ENCODE measurements around the gene PROM2. TPM values are rescaled to one million over a fixed set of nuclear protein-coding genes. Genes with fewer than 3 reads are reported as not detected.

Gene PROM2
- total RNA-seq, 6 experiments from 2014 or later: 0.12 to 0.68 (median 0.35) TPM; not detected in 1

DNA sequence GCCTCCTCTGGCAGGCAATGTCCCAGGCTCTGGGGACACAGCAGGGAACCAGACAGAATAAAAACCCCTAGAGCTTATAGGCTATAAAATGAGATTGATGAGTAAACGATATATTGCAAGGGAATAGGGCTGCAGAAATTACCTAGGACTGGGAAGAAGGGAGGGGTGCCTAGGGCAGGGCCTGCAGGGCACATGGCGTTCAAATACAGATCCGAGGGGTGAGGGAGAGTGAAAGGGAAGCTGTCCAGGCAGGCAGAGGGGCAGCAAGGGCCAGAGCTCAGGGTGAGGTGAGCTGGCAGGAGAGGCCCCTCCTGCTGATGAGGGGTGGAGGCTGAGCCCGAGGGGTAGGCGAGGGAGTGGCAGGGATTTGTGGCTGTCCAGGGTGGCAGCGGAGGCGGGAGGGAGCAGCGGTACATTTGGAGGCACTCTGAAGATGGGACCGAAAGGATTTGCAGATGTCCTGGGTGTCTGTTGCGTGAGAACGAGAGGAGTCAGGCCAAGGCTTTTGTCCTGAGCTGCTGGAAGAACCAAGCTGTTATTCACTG, 56.6 kb downstream of the PROM2 start:
- Mint-ChIP-seq H3K4me1 (ENCODE audit: low read depth) (peaks cover 27% of the 10 kb centered on the region), H3K27me3 (ENCODE audit: insufficient read depth) (peaks cover 7% of the 10 kb centered on the region), H3K36me3 (ENCODE audit: low read depth) (no peaks in the 10 kb centered on the region), H3K27ac (no peak overlapping the region), H3K4me3 (no peak overlapping the region), H3K9me3 (no peaks in the 10 kb centered on the region)
- TF ChIP-seq, protein P1, sequence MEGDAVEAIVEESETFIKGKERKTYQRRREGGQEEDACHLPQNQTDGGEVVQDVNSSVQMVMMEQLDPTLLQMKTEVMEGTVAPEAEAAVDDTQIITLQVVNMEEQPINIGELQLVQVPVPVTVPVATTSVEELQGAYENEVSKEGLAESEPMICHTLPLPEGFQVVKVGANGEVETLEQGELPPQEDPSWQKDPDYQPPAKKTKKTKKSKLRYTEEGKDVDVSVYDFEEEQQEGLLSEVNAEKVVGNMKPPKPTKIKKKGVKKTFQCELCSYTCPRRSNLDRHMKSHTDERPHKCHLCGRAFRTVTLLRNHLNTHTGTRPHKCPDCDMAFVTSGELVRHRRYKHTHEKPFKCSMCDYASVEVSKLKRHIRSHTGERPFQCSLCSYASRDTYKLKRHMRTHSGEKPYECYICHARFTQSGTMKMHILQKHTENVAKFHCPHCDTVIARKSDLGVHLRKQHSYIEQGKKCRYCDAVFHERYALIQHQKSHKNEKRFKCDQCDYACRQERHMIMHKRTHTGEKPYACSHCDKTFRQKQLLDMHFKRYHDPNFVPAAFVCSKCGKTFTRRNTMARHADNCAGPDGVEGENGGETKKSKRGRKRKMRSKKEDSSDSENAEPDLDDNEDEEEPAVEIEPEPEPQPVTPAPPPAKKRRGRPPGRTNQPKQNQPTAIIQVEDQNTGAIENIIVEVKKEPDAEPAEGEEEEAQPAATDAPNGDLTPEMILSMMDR (IDR thresholded peaks at IDR 0.05): no peak
- DNase-seq: no peak

DNA sequence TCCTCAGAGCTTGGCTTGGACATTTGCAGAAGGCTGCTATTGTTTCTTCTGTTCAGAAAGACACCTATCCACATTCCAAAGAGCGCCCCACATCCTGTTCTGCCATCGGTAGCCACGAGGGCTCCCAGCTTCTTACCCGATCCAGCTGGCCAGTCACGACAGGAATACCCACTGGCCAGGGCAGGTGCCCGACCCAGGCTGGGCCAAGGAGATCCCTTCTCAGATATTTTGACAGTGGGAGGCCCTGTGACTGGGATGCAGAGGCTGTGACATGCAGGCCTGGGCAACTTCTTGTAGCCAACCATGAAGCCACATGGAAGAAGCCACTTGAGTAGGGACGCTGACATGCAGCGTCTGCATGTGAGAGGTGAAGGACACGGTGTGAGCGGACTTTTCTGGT, 57.4 kb downstream of the PROM2 start:
- TF ChIP-seq, protein P1 (IDR thresholded peaks at IDR 0.05): no peak
- no peak for DNase-seq
- H3K36me3 Mint-ChIP-seq (ENCODE audit: low read depth): no peaks in the 10 kb centered on the region
- H3K9me3 Mint-ChIP-seq: no peaks in the 10 kb centered on the region
- H3K4me1 Mint-ChIP-seq (ENCODE audit: low read depth): peaks cover 29% of the 10 kb centered on the region
- no peak overlapping the region for H3K4me3 Mint-ChIP-seq
- peaks cover 9% of the 10 kb centered on the region for H3K27me3 Mint-ChIP-seq (ENCODE audit: insufficient read depth)
- H3K27ac Mint-ChIP-seq: no peak overlapping the region

DNA sequence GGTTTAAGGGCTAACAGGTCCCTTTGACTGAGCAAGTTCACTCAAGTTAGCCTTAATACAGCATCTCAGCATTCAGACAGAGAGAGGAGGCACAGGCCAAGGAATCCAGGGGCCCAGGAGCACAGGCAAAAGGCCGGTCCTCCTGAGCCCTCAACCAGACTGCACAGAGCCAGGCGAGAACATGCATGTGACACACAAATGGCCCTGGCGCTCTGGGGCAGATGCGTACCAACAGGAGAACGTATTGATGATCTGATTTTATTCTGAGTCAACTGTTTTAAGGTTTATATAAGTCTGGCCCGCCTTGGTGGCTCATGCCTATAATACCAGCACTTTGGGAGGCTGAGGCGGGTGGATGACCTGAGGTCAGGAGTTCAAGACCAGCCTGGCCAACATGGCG, 57.8 kb downstream of the PROM2 start:
- Mint-ChIP-seq H3K27ac (no peak overlapping the region), H3K4me1 (ENCODE audit: low read depth) (peaks cover 29% of the 10 kb centered on the region), H3K9me3 (no peaks in the 10 kb centered on the region)

DNA sequence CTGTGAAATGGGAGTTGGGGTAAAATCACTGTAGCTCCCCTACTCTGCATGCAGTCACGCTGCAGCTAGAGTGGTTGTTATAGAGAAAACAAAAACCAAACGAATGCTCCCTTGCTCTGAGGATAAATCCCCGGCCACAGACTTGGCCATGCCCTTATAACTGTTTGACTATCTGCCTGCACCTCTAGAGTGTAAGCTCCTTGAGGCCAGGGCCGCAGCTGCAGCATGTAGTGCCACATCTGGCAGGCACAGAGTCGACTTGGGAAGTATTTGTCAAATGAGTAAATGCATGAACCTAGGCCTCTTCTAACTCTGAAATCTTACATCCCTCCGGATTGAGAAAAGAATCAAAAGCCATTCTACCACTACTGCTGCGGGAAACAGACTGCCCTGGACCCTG, 58.8 kb downstream of the PROM2 start:
- TF ChIP-seq, protein P1 (IDR thresholded peaks at IDR 0.05): no peak
- H3K27ac Mint-ChIP-seq: no peak overlapping the region
- no peaks in the 10 kb centered on the region for H3K36me3 Mint-ChIP-seq (ENCODE audit: low read depth)
- no peak overlapping the region for H3K4me3 Mint-ChIP-seq
- H3K4me1 Mint-ChIP-seq (ENCODE audit: low read depth): peaks cover 29% of the 10 kb centered on the region
- no peak for DNase-seq
- H3K9me3 Mint-ChIP-seq: no peaks in the 10 kb centered on the region
- peaks cover 15% of the 10 kb centered on the region for H3K27me3 Mint-ChIP-seq (ENCODE audit: insufficient read depth)

More for the DNA sequence above, 57.8 kb downstream of the PROM2 start:
- Mint-ChIP-seq H3K36me3 (ENCODE audit: low read depth) (no peaks in the 10 kb centered on the region), H3K27me3 (ENCODE audit: insufficient read depth) (peaks cover 12% of the 10 kb centered on the region), H3K4me3 (no peak overlapping the region)
- TF ChIP-seq, protein P1 (IDR thresholded peaks at IDR 0.05): no peak
- DNase-seq: no peak

DNA sequence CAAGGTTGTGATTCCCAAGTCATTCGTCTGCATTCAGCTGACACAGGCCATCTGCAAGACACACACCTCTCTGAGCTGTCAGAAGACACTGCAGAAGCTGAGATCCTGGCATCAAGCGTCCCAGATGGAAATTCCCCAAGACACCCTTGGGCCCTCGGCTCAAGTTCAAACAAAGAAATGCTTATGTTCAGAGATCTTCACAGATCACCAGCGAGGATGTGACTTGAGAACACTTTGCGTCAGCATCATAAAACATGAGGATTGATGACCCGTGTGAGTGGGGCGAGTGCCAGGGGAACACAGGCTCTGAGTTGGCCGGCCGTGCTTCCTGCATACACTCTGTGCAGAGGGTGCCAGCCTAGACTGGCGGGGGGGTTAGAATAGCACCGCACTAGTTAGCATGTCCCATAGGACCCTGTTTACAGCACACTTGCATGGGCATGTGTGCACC, 59.7 kb downstream of the PROM2 start:
- no peaks in the 10 kb centered on the region for H3K36me3 Mint-ChIP-seq (ENCODE audit: low read depth)

More for the DNA sequence above, 59.7 kb downstream of the PROM2 start:
- peak; percentile 93 for DNase-seq
- peak overlapping the region; percentile 45 for H3K4me3 Mint-ChIP-seq
- peak overlapping the region; percentile 81 for H3K27ac Mint-ChIP-seq
- TF ChIP-seq, protein P1 (IDR thresholded peaks at IDR 0.05): no peak
- peaks cover 15% of the 10 kb centered on the region for H3K27me3 Mint-ChIP-seq (ENCODE audit: insufficient read depth)
- H3K9me3 Mint-ChIP-seq: no peaks in the 10 kb centered on the region
- peaks cover 29% of the 10 kb centered on the region for H3K4me1 Mint-ChIP-seq (ENCODE audit: low read depth)

Data from HFFc6 (cell line).